Naive B cell (primary cell): ENCODE data around the gene TMEM120B. TPM values are rescaled to one million over a fixed set of nuclear protein-coding genes. Genes with fewer than 3 reads are reported as not detected.
"Not testable (repeated sequence)": the region's sequence is repeated elsewhere in the genome, so short reads cannot be mapped to it uniquely, and the experiment has no call there.

ENCODE experiments used
- ATAC-seq, 2 donors: fragments of 150-1000 bp; cut with Tn5 transposase; 2 replicates each; pipeline ENCODE4 v1.10.0; 2021; ENCODE audit warnings: low read depth in 2 of 2, mild to moderate bottlenecking in 2 of 2, moderate library complexity in 2 of 2
- DNase-seq: peaks from one replicate; pipeline ENCODE4 v3.0.0; 2022
- H3K27ac Mint-ChIP-seq, 6 donors: one replicate each; pipeline ENCODE4 v1.8.0; 2020 to 2022; ENCODE audit warnings: mild to moderate bottlenecking in 6 of 6, mixed read lengths in 6 of 6, moderate library complexity in 5 of 6, inconsistent platforms in 2 of 6
- H3K27me3 Mint-ChIP-seq, 3 donors: one replicate each; pipeline ENCODE4 v1.8.0; 2021 to 2022; ENCODE audit warnings: mixed read lengths in 3 of 3, mild to moderate bottlenecking in 1 of 3
- H3K36me3 Mint-ChIP-seq, 2 donors: one replicate each; pipeline ENCODE4 v1.8.0; 2020 to 2022; ENCODE audit warnings: mixed read lengths in 2 of 2, inconsistent platforms in 1 of 2, mild to moderate bottlenecking in 1 of 2
- H3K4me1 Mint-ChIP-seq, 3 donors: one replicate each; pipeline ENCODE4 v1.8.0; 2020 to 2022; ENCODE audit warnings: mixed read lengths in 3 of 3, inconsistent platforms in 1 of 3, mild to moderate bottlenecking in 1 of 3, moderate library complexity in 1 of 3
- H3K4me3 Mint-ChIP-seq, 8 donors: one replicate each; pipeline ENCODE4 v1.8.0; 2020 to 2022; ENCODE audit warnings: mild to moderate bottlenecking in 8 of 8, mixed read lengths in 8 of 8, moderate library complexity in 8 of 8, inconsistent platforms in 2 of 8
- H3K9me3 Mint-ChIP-seq, 7 donors: one replicate each; pipeline ENCODE4 v1.8.0; 2020 to 2022; ENCODE audit warnings: mixed read lengths in 7 of 7, mild to moderate bottlenecking in 5 of 7, inconsistent platforms in 2 of 7, moderate library complexity in 1 of 7
- polyA plus RNA-seq, 6 donors: library from polyadenylated mRNA; unstranded; fragments of 300-500 nt; fragmentation: Illumina TruSeq; gene quantifications; one replicate each; pipeline ENCODE4 v1.2.3, GENCODE V29; 2021; ENCODE audit warnings: low read depth in 6 of 6

TMEM120B gene
- polyA plus RNA-seq = 1 to 10 TPM in 4 of 6 donors, under 1 TPM in 2; 0.76 to 2.8 (median 1.4) TPM

DNA sequence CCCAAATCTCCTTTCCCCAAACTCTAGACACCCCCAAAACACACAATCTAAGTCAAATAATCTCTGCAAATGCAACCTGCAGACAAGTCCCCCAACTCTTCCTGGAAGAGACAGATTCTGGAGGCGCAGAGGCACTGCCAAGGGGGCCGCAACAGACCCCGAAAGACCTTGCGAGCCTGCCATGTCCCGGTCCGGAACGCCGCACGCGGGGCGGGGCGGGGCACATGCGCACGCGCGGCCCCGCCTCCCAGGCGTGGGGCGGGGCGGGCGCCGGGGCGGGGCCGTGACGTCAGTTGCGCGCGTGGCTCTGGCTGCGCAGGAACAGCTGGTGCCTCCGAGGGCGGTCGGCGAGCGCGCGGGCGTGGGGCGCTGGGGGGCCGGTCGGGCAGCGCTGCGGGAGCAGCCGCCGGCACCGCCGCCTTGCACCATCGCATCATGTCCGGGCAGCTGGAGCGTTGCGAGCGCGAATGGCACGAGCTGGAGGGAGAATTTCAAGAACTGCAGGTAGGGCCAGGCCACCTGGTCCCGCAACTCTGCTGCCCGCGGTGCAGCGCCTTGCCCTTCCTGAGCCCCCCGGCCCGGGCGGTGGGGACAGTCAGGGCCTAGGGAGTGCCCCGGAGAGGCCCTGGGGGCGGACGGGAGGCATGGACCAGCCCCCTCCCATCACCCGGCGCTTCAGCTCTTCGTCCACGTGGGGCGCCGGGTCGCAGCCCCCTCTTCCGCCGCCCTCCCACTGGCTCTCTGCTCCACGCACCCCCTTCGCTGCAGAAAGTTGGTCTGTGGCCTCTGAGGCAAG, at the start of gene TMEM120B:
Gene TMEM120B, plus strand, starts transcription at position 292 of the 796 bp plus-strand sequence. Its CDS starts 144 bp downstream, at position 436.
- H3K27ac Mint-ChIP-seq = peak within 1 kb of the TSS; percentile 70 to 99 (median 96)
- H3K4me1 Mint-ChIP-seq = peaks cover 16 to 43% (median 33%) of the 10 kb centered on the region in 3 donors
- peak within 1 kb of the TSS; percentile 85 to 98 (median 96) for H3K4me3 Mint-ChIP-seq
- DNase-seq (peak; percentile 86), ATAC-seq (peak; percentile 88 to 89)
- no peaks in the 10 kb centered on the region for H3K27me3 Mint-ChIP-seq
- H3K9me3 Mint-ChIP-seq = no peaks in the 10 kb centered on the region
- H3K36me3 Mint-ChIP-seq = no peaks in the 10 kb centered on the region

- no peak for ATAC-seq
- no peak for DNase-seq
- H3K4me3 Mint-ChIP-seq = peak overlapping the region; percentile 92 to 99 (median 96)
- peaks cover 0 to 6% (median 0%) of the 10 kb centered on the region in 7 donors for H3K9me3 Mint-ChIP-seq
- H3K36me3 Mint-ChIP-seq = no peaks in the 10 kb centered on the region
- peak overlapping the region; percentile 93 to 98 (median 96) for H3K27ac Mint-ChIP-seq
- H3K27me3 Mint-ChIP-seq = no peaks in the 10 kb centered on the region
- peaks cover 36 to 58% (median 47%) of the 10 kb centered on the region in 3 donors for H3K4me1 Mint-ChIP-seq
Observed at GRCh38 chr12:121663610-121663929, 49.0 kb upstream of the TMEM120B start.

- not testable (repeated sequence) for H3K36me3 Mint-ChIP-seq, H3K27me3 Mint-ChIP-seq, ATAC-seq, H3K9me3 Mint-ChIP-seq, DNase-seq
- H3K4me1 Mint-ChIP-seq = peaks cover 27 to 55% (median 35%) of the 10 kb centered on the region in 3 donors
- H3K27ac Mint-ChIP-seq = peak overlapping the region in 2 of 6 donors; percentile 74 to 81
- H3K4me3 Mint-ChIP-seq = peak overlapping the region in 6 of 8 donors; percentile 12 to 92 (median 72)
Observed at GRCh38 chr12:121666829-121667228, 45.7 kb upstream of the TMEM120B start.

DNA sequence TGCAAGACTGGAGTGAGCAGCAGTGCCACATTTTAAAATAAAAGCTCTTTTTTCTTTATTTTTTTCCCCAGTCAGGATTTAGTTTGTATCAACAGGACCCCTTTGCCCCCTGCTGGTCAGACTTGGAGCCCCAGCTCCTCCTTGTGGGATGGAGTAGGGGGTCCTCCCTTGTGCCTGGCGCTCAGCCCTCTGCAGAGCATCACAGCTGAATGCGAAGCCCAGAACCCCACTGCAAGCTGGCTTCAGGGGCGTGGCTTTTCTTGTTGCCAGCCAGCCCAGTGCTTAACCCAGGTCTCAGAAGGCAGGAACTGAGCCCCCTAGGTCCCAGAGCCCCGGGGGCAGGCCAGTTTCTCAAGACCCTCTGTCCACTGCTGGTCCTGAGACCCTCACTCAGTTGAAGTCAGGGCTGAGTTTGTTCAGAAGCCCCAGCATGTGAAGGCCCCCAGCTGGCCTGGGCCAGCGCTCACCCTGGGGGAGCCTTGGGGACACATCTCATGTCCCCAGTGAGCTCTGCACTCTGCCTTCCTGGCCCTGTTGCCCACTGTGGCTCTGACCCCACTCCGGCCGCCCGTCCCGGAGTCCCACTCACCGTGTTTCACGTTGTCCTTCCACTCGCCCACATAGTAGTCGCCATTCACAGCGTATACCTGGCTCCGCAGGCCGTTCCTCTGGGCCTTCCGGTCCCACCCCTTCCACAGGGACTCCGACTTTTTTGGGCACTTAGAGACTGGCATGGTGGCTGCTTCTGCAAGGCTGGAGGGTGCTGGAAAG, 43.6 kb upstream of the TMEM120B start:
- peak overlapping the region in 2 of 8 donors; percentile 64 to 72 for H3K4me3 Mint-ChIP-seq
- peaks cover 26 to 57% (median 48%) of the 10 kb centered on the region in 3 donors for H3K4me1 Mint-ChIP-seq
- H3K27me3 Mint-ChIP-seq = no peaks in the 10 kb centered on the region
- ATAC-seq = no peak
- H3K9me3 Mint-ChIP-seq = peaks cover 0 to 3% (median 0%) of the 10 kb centered on the region in 7 donors
- H3K36me3 Mint-ChIP-seq = no peaks in the 10 kb centered on the region
- DNase-seq = peak; percentile 53
- H3K27ac Mint-ChIP-seq = peak overlapping the region in 2 of 6 donors; percentile 71 to 83

DNA sequence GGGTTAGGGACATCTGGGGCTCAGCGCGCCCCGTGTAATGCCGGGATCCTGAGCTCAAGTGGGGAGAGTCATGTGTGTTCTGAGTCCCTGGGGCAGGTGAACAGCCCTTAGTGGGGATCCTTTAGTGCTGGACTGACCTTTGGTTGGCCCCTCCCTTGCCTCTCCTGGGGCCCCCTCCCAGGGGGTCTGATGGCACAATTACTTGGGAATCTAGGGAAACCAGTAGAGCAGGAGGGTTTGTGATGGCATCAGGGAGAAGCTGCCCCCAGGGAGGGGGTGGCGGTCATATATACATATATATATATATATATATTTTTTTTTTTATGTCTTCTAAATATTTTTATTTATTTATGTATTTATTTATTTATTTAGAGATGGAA, 43.0 kb upstream of the TMEM120B start, which contains the start of gene MORN3:
Gene MORN3, minus strand, starts transcription at position 134 of the 380 bp plus-strand sequence. CDS start 171 bp downstream, outside the sequence.
- Mint-ChIP-seq H3K36me3 (no peaks in the 10 kb centered on the region), H3K4me1 (peaks cover 20 to 51% (median 42%) of the 10 kb centered on the region in 3 donors), H3K27ac (peak within 1 kb of the TSS in 3 of 6 donors; percentile 70 to 83 (median 71)), H3K9me3 (no peaks in the 10 kb centered on the region), H3K27me3 (no peaks in the 10 kb centered on the region), H3K4me3 (peak within 1 kb of the TSS in 3 of 8 donors; percentile 64 to 72 (median 64))
- DNase-seq (no peak), ATAC-seq (no peak)

DNA sequence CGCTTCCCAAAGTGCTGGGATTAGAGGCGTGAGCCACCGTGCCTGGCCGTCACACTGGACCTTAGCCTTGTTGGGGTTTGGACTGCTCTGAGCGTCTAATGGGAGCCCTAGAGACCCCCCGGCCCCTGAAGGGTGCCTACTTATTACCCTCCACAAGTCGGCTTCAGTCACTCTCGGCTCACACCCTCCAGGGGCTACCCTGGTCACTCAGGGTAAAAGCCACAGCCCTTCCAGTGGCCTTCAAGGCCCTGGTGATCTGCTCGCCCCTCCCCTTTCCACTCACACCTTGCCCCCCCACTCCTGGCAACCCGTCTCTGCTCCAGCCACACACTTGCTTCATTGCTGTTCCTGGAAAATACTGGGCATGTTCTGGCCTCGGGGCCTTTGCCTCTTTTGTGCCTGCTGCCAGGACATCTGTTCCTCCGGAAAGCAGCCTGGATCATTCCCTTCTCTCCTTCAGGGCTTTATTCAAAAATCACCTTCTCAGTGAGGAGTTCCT, 39.5 kb upstream of the TMEM120B start:
- H3K27me3 Mint-ChIP-seq = no peaks in the 10 kb centered on the region
- H3K4me1 Mint-ChIP-seq = peaks cover 4 to 31% (median 28%) of the 10 kb centered on the region in 3 donors
- ATAC-seq = no peak
- peak overlapping the region; percentile 83 to 95 (median 92) for H3K4me3 Mint-ChIP-seq
- no peak for DNase-seq
- H3K36me3 Mint-ChIP-seq = no peaks in the 10 kb centered on the region
- H3K9me3 Mint-ChIP-seq = no peaks in the 10 kb centered on the region
- H3K27ac Mint-ChIP-seq = peak overlapping the region; percentile 98 to 100 (median 99)

GRCh38 chr12:121676190-121676589, 36.4 kb upstream of the TMEM120B start:
- Mint-ChIP-seq H3K9me3 (no peaks in the 10 kb centered on the region), H3K4me3 (peak overlapping the region in 1 of 8 donors; percentile 41), H3K36me3 (no peaks in the 10 kb centered on the region), H3K27me3 (no peaks in the 10 kb centered on the region), H3K4me1 (peaks cover 4 to 28% (median 23%) of the 10 kb centered on the region in 3 donors), H3K27ac (peak overlapping the region in 5 of 6 donors; percentile 4 to 79 (median 38))
- DNase-seq (no peak), ATAC-seq (no peak)

DNA sequence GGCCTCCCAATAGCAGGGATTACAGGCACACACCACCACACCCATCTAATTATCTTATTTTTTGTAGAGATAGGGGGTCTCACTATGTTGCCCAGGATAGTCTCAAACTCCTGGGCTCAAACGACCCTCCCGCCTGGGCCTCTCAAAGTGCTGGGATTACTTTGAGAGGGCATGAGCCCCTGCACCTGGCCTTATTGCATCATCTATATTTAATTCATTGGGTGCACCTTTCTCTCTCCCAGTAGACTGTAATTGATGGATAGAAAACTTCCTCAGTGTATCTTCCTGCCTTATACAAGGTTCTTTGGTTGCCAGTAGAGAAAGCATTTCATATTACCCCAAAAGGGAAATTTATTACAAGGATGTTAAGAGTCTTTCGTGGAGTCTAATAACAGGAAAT, 34.2 kb upstream of the TMEM120B start:
- H3K27ac Mint-ChIP-seq = peak overlapping the region in 1 of 6 donors; percentile 69
- no peak for DNase-seq
- H3K9me3 Mint-ChIP-seq = no peaks in the 10 kb centered on the region
- ATAC-seq = no peak
- no peaks in the 10 kb centered on the region for H3K36me3 Mint-ChIP-seq
- no peak overlapping the region for H3K4me3 Mint-ChIP-seq
- H3K4me1 Mint-ChIP-seq = peaks cover 0 to 9% (median 8%) of the 10 kb centered on the region in 3 donors
- H3K27me3 Mint-ChIP-seq = no peaks in the 10 kb centered on the region

DNA sequence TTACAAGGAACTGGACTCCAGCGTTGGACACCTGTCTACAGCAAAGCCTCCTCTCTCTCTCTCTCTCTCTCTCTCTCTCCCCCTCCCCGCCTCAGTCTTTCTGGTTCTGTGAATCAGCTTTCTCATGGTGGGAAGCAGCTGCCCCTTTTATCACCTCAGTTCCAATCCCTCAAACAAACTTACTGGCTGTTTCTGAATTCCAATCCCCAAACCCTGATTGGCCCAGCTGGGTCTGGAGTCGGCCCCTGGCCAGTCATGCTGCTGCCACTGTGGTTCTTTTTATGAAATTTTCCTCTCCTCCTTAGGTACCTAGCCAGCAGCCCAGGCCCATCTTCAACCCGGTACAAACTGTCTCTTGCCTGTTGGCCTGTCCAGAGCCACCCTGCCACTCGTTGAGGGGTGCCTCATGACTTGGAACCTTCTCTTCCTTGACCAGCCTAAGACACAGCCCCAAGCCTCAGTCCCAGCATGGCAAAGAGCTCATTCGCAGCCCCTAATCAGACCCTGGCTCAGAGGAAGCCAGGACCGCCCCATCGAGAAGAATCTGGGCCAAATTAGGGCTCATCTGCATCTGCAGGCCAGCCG, 33.7 kb upstream of the TMEM120B start:
- DNase-seq = no peak

GRCh38 chr12:121679661-121680197, 32.8 kb upstream of the TMEM120B start:
- H3K27me3 Mint-ChIP-seq, H3K4me1 Mint-ChIP-seq, ATAC-seq, H3K27ac Mint-ChIP-seq, H3K4me3 Mint-ChIP-seq, H3K9me3 Mint-ChIP-seq, H3K36me3 Mint-ChIP-seq, DNase-seq: not testable (repeated sequence)

More for the DNA sequence above, 33.7 kb upstream of the TMEM120B start:
- Mint-ChIP-seq H3K4me3 (no peak overlapping the region), H3K27me3 (no peaks in the 10 kb centered on the region), H3K36me3 (no peaks in the 10 kb centered on the region), H3K27ac (peak overlapping the region in 2 of 6 donors; percentile 69 to 76), H3K9me3 (no peaks in the 10 kb centered on the region), H3K4me1 (peaks cover 0 to 6% (median 5%) of the 10 kb centered on the region in 3 donors)
- ATAC-seq = no peak

GRCh38 chr12:121688966-121689365, 23.6 kb upstream of the TMEM120B start:
- peaks cover 8 to 11% (median 10%) of the 10 kb centered on the region in 3 donors for H3K4me1 Mint-ChIP-seq
- DNase-seq (no peak), ATAC-seq (no peak)
- peak overlapping the region in 1 of 8 donors; percentile 52 for H3K4me3 Mint-ChIP-seq
- H3K27me3 Mint-ChIP-seq = no peaks in the 10 kb centered on the region
- H3K27ac Mint-ChIP-seq = peak overlapping the region in 1 of 6 donors; percentile 26
- no peaks in the 10 kb centered on the region for H3K9me3 Mint-ChIP-seq
- H3K36me3 Mint-ChIP-seq = no peaks in the 10 kb centered on the region

DNA sequence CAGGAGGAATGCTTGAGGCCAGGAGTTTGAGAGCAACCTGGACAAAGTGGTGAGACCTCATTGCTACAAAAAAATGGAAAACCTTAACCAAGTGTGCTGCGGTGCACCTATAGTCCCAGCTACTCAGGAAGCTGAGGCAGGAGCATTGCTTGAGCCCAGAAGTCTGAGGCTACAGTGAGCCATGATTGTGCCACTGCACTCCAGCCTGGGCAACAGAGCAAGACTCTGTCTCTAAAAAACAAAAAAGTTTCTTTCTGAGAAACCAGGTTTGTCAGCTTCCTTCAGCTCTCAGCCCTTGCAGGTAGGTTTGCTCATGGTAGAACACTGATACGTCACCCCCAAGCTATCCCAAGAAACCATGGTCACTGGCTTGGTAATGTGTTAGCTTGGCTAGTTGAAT, 23.1 kb upstream of the TMEM120B start:
- DNase-seq (no peak), ATAC-seq (no peak)
- Mint-ChIP-seq H3K4me3 (peak overlapping the region in 1 of 8 donors; percentile 52), H3K27me3 (no peaks in the 10 kb centered on the region), H3K36me3 (no peaks in the 10 kb centered on the region), H3K4me1 (peaks cover 8 to 11% (median 10%) of the 10 kb centered on the region in 3 donors), H3K27ac (peak overlapping the region in 1 of 6 donors; percentile 26), H3K9me3 (no peaks in the 10 kb centered on the region)

DNA sequence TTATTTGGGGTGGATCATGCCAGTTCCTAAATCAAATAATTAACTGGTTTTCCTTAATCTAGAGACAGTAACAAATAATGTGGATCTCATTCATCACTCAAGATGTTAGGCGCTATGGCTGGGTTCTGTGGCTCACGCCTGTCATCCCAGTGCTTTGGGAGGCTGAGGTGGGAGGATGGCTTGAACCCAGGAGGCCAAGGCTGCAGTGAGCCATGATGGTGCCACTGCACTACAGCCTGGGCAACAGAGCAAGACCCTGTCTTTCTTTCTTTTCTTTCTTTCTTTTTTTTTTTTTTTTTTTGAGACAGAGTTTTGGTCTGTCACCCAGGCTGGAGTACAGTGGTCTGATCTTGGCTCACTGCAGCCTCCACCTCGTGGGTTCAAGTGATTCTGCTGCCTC, 19.8 kb upstream of the TMEM120B start:
- not testable (repeated sequence) for H3K4me3 Mint-ChIP-seq, H3K9me3 Mint-ChIP-seq, DNase-seq, H3K36me3 Mint-ChIP-seq, ATAC-seq, H3K4me1 Mint-ChIP-seq, H3K27me3 Mint-ChIP-seq
- peak overlapping the region in 1 of 6 donors; percentile 37 for H3K27ac Mint-ChIP-seq
